ENCODE results near the gene MLLT1. TPM values are rescaled to one million over a fixed set of nuclear protein-coding genes. Genes with fewer than 3 reads are reported as not detected.

MLLT1 gene
- total and polyA plus RNA-seq, 10 of the 15 experiments (the other 5 are each of a cell fraction or from before 2014, with no cell fraction given), result 0.16 to 61.1 (median 8.5) TPM

DNA sequence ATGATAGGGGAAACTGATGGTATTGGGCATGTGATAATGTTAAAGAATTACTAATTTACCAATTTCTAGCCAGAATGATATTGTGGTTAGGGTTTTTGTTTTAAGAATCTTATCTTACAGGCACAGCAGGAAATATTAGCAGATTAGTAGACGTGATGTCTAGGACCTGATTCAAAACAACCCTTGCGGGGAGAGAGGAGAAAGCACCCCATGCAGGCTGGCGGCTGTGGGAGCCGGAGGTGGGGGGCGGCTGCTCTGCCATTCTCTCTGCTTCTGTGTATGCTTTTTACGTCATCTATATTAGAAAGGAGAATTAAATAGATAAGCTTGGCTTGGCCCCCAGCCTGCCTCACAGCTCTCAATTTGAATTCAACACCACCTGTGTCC is 41.5 kb downstream of the MLLT1 start (continued):
- TF ChIP-seq, protein P1, sequence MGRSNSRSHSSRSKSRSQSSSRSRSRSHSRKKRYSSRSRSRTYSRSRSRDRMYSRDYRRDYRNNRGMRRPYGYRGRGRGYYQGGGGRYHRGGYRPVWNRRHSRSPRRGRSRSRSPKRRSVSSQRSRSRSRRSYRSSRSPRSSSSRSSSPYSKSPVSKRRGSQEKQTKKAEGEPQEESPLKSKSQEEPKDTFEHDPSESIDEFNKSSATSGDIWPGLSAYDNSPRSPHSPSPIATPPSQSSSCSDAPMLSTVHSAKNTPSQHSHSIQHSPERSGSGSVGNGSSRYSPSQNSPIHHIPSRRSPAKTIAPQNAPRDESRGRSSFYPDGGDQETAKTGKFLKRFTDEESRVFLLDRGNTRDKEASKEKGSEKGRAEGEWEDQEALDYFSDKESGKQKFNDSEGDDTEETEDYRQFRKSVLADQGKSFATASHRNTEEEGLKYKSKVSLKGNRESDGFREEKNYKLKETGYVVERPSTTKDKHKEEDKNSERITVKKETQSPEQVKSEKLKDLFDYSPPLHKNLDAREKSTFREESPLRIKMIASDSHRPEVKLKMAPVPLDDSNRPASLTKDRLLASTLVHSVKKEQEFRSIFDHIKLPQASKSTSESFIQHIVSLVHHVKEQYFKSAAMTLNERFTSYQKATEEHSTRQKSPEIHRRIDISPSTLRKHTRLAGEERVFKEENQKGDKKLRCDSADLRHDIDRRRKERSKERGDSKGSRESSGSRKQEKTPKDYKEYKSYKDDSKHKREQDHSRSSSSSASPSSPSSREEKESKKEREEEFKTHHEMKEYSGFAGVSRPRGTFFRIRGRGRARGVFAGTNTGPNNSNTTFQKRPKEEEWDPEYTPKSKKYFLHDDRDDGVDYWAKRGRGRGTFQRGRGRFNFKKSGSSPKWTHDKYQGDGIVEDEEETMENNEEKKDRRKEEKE (IDR thresholded peaks at IDR 0.05), result no peak

DNA sequence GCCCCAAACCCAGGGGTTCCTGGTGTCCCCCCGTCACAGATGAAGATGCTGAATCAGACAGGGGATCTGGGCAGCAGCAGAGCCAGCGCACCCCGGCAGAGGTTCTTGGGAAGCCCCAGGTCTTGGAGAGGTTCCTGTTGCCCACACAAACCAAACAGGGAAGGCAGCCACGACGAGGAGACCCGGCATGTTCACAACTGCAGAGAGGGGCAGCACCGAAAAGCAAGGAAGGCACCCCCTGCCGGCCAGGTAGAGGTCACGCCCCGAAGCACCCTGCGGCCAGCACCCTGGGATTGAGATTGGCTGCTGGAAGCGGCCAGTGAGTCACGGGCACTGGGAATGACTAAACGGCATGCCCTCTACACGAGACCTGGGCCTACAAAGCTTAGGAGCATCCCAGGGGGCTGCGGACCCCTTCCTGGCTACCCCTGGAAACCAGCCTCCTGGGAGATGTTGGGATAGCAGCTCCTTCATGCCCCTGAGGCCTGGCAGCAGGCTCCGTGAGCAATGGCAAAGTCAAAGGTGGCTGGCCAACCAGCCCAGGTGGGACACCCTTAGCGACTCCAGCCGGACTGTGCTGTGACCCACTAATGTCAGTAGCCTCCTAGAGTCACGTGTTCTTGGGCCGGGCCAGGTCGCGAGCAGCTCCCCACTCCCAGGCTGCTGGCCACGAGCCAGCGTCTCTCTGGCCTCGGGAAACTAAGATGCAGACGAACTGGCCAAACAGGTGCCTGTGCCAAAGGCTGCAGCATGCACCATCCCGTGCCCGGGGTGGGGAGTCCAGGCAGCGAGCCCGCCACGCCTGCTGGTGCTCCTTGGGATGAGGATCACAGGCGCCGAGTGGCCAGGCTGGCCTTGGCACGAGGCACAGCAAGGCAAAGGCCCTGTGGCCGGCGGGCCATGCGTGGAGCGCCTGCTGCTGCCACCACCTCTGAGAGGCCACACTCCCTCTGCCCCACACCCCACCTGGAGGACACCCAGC is 43.2 kb downstream of the MLLT1 start:
- intact Hi-C loops (cut with micrococcal nuclease; ENCODE audit: unreplicated experiment), result no loop called here
- FAIRE-seq, result no peak
- Histone ChIP-seq H3K79me2 (ENCODE audit: control insufficient read depth, insufficient read depth, low read length) (peaks cover 10% of the 10 kb centered on the region), H2AFZ (ENCODE audit: control insufficient read depth, low read depth, low read length) (no peak overlapping the region), H3K4me1 (ENCODE audit: control insufficient read depth, insufficient read depth, low read length) (no peaks in the 10 kb centered on the region), H3K9me3 (replicated peaks; ENCODE audit: control insufficient read depth, insufficient read depth, low read length) (no peaks in the 10 kb centered on the region), H3K4me2 (ENCODE audit: control insufficient read depth, insufficient read depth) (no peak overlapping the region), H3K9ac (ENCODE audit: control insufficient read depth, insufficient read depth, low read length) (no peak overlapping the region), H3K27me3 (replicated peaks in 1 of 2; ENCODE audit: control insufficient read depth in 2 of 2, insufficient read depth in 2 of 2, low read length in 1 of 2) (no peaks in the 10 kb centered on the region), H3K4me3 (no peak overlapping the region), H4K20me1 (ENCODE audit: control insufficient read depth, insufficient read depth) (no peaks in the 10 kb centered on the region), H3K36me3 (ENCODE audit: control insufficient read depth in 2 of 2, insufficient read depth in 2 of 2, low read length in 1 of 2) (peaks cover 0 to 12% of the 10 kb centered on the region in 2 experiments; a peak in 2 of 4 replicates), H3K27ac (ENCODE audit: control insufficient read depth, insufficient read depth) (no peak overlapping the region)
- ChIA-PET RAD21 (ENCODE audit: unreplicated experiment) (no interaction called here), CTCF (no interaction called here), POLR2A (interaction anchor here (0.7 kb wide), 1 partner anchor 241 kb away, joined by 3 read pairs; no protein-coding TSS in a partner anchor), SMC1A (ENCODE audit: uncharacterized antibody, unreplicated experiment) (no interaction called here)
- 96% methylated on average over 39 of the region's 39 CpGs for WGBS (ENCODE audit: insufficient coverage, insufficient replicate concordance, low lambda C conversion rate, missing lambda C conversion rate)
- in situ Hi-C loops (cut with MboI), result no loop called here
- no peak for ATAC-seq
- no peak for DNase-seq (ENCODE audit: low read depth, low spot score)
- BruUV-seq (replicated peaks), result no TSS peak
- TF ChIP-seq SREBF2 (IDR thresholded peaks at IDR 0.05; ENCODE audit: low read length), result no peak
- TF ChIP-seq RELA (IDR thresholded peaks at IDR 0.05; ENCODE audit: borderline replicate concordance, partially characterized antibody), result no peak
- TF ChIP-seq, protein P2, sequence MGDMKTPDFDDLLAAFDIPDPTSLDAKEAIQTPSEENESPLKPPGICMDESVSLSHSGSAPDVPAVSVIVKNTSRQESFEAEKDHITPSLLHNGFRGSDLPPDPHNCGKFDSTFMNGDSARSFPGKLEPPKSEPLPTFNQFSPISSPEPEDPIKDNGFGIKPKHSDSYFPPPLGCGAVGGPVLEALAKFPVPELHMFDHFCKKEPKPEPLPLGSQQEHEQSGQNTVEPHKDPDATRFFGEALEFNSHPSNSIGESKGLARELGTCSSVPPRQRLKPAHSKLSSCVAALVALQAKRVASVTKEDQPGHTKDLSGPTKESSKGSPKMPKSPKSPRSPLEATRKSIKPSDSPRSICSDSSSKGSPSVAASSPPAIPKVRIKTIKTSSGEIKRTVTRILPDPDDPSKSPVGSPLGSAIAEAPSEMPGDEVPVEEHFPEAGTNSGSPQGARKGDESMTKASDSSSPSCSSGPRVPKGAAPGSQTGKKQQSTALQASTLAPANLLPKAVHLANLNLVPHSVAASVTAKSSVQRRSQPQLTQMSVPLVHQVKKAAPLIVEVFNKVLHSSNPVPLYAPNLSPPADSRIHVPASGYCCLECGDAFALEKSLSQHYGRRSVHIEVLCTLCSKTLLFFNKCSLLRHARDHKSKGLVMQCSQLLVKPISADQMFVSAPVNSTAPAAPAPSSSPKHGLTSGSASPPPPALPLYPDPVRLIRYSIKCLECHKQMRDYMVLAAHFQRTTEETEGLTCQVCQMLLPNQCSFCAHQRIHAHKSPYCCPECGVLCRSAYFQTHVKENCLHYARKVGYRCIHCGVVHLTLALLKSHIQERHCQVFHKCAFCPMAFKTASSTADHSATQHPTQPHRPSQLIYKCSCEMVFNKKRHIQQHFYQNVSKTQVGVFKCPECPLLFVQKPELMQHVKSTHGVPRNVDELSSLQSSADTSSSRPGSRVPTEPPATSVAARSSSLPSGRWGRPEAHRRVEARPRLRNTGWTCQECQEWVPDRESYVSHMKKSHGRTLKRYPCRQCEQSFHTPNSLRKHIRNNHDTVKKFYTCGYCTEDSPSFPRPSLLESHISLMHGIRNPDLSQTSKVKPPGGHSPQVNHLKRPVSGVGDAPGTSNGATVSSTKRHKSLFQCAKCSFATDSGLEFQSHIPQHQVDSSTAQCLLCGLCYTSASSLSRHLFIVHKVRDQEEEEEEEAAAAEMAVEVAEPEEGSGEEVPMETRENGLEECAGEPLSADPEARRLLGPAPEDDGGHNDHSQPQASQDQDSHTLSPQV (IDR thresholded peaks at IDR 0.05), result no peak
- TF ChIP-seq NFYA (IDR thresholded peaks at IDR 0.05; ENCODE audit: borderline replicate concordance, low read depth, low read length), result no peak
- TF ChIP-seq, protein P3, sequence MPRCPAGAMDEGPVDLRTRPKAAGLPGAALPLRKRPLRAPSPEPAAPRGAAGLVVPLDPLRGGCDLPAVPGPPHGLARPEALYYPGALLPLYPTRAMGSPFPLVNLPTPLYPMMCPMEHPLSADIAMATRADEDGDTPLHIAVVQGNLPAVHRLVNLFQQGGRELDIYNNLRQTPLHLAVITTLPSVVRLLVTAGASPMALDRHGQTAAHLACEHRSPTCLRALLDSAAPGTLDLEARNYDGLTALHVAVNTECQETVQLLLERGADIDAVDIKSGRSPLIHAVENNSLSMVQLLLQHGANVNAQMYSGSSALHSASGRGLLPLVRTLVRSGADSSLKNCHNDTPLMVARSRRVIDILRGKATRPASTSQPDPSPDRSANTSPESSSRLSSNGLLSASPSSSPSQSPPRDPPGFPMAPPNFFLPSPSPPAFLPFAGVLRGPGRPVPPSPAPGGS (IDR thresholded peaks at IDR 0.05; ENCODE audit: borderline replicate concordance, insufficient read depth, low read depth, low read length, poor library complexity, severe bottlenecking), result no peak
- TF ChIP-seq, protein P4, sequence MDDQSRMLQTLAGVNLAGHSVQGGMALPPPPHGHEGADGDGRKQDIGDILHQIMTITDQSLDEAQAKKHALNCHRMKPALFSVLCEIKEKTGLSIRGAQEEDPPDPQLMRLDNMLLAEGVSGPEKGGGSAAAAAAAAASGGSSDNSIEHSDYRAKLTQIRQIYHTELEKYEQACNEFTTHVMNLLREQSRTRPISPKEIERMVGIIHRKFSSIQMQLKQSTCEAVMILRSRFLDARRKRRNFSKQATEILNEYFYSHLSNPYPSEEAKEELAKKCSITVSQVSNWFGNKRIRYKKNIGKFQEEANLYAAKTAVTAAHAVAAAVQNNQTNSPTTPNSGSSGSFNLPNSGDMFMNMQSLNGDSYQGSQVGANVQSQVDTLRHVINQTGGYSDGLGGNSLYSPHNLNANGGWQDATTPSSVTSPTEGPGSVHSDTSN (IDR thresholded peaks at IDR 0.05; ENCODE audit: insufficient replicate concordance, low read depth, low read length), result no peak
